Suprapubic skin (tissue), 4 donors: ENCODE data around the gene MED20. TPM values are rescaled to one million over a fixed set of nuclear protein-coding genes. Genes with fewer than 3 reads are reported as not detected.
A peak's percentile ranks its signal among the peaks of the same experiment; 100 is the strongest.
"Not testable (repeated sequence)": the region's sequence is repeated elsewhere in the genome, so short reads cannot be mapped to it uniquely, and the experiment has no call there.

Source experiments
- DNase-seq, 2 donors: peaks; one replicate each; pipeline ENCODE4 v3.0.0-alpha.2; 2019; ENCODE audit warnings: low spot score in 2 of 2
- H3K27ac ChIP-seq: fragments of 200-600 bp; sonication (generic); one replicate; pipeline ENCODE4 v1.5.1; 2019
- H3K27me3 ChIP-seq: fragments of 200-600 bp; sonication (generic); one replicate; pipeline ENCODE4 v1.5.1; 2019
- H3K36me3 ChIP-seq: fragments of 200-600 bp; sonication (generic); one replicate; pipeline ENCODE4 v1.5.1; 2019
- H3K4me1 ChIP-seq: fragments of 200-600 bp; sonication (generic); one replicate; pipeline ENCODE4 v1.5.1; 2019
- H3K4me3 ChIP-seq: fragments of 200-600 bp; sonication (generic); one replicate; pipeline ENCODE4 v1.5.1; 2019; ENCODE audit warnings: mild to moderate bottlenecking
- H3K9me3 ChIP-seq: fragments of 200-600 bp; sonication (generic); one replicate; pipeline ENCODE4 v1.5.1; 2019
- CTCF ChIP-seq, 2 donors: fragments of 200-600 bp in 1 of 2; fragments of 450-650 bp in 1 of 2; sonication (generic) in 1 of 2; IDR thresholded peaks; one replicate each; pipeline ENCODE4 v1.5.1; 2016 to 2019; ENCODE audit warnings: antibody characterized with exemption in 2 of 2, mild to moderate bottlenecking in 1 of 2, moderate library complexity in 1 of 2
- EP300 ChIP-seq: sonication (generic); formaldehyde crosslinking; IDR thresholded peaks from one replicate; pipeline ENCODE4 v1.6.1; 2017; ENCODE audit warnings: antibody characterized with exemption
- POLR2A ChIP-seq, 2 donors: fragments of 450-650 bp; IDR thresholded peaks; one replicate each; pipeline ENCODE4 v1.6.1; 2017; ENCODE audit warnings: antibody characterized with exemption in 2 of 2, mild to moderate bottlenecking in 2 of 2, moderate library complexity in 2 of 2
- POLR2AphosphoS5 ChIP-seq, 3 donors: sonication (generic); formaldehyde crosslinking; IDR thresholded peaks; one replicate each; pipeline ENCODE4 v1.6.1; 2017; ENCODE audit warnings: antibody characterized with exemption in 3 of 3
- WGBS: methylation state at CpG from one replicate; pipeline ENCODE4 v1.1.5; 2018; 5-methylcytosine and 5-hydroxymethylcytosine counted together
- total RNA-seq, 4 donors: library from RNA; depleted of rRNA; stranded (reverse); fragments of >200 nt; gene quantifications; one replicate each; pipeline ENCODE4 v1.1.0, GENCODE V29; 2016

MED20 gene
- total RNA-seq, 4 donors from 2014 or later, result 15.2 to 18.7 (median 17.3) TPM

- no peaks in the 10 kb centered on the region for H3K27me3 ChIP-seq
- peaks cover 35% of the 10 kb centered on the region for H3K4me1 ChIP-seq
- no peak for DNase-seq
- no peak overlapping the region for H3K4me3 ChIP-seq
- TF ChIP-seq POLR2A (IDR thresholded peaks at IDR 0.05) (no peak), EP300 (no peak), CTCF (IDR thresholded peaks at IDR 0.05) (no peak), POLR2AphosphoS5 (IDR thresholded peaks at IDR 0.05) (no peak)
- no peaks in the 10 kb centered on the region for H3K36me3 ChIP-seq
- H3K27ac ChIP-seq, result no peak overlapping the region
- no peaks in the 10 kb centered on the region for H3K9me3 ChIP-seq
Observed at GRCh38 chr6:41943456-41943855, 22.5 kb upstream of the MED20 start.

GRCh38 chr6:41942882-41943281 lies 21.9 kb upstream of the MED20 start:
- not testable (repeated sequence) for DNase-seq, H3K4me3 ChIP-seq, H3K9me3 ChIP-seq, H3K27ac ChIP-seq, H3K27me3 ChIP-seq, H3K36me3 ChIP-seq
- peaks cover 40% of the 10 kb centered on the region for H3K4me1 ChIP-seq
- WGBS, result 92% methylated on average over 14 of the region's 14 CpGs

GRCh38 chr6:41942067-41942851 lies 21.3 kb upstream of the MED20 start:
- Histone ChIP-seq H3K4me1 (peaks cover 45% of the 10 kb centered on the region), H3K36me3 (no peaks in the 10 kb centered on the region), H3K9me3 (no peaks in the 10 kb centered on the region), H3K27me3 (no peaks in the 10 kb centered on the region), H3K4me3 (peak overlapping the region; percentile 79), H3K27ac (peak overlapping the region; percentile 62)
- 41% methylated on average over 20 of the region's 20 CpGs for WGBS
- no peak for DNase-seq
- TF ChIP-seq POLR2A (IDR thresholded peaks at IDR 0.05) (no peak), EP300 (no peak), CTCF (IDR thresholded peaks at IDR 0.05) (no peak), POLR2AphosphoS5 (IDR thresholded peaks at IDR 0.05) (no peak)

- peak within 1 kb of the TSS; percentile 79 for H3K4me3 ChIP-seq
- under 1% methylated on average over 32 of the region's 87 CpGs for WGBS
- H3K27ac ChIP-seq, result peak within 1 kb of the TSS; percentile 62
- no peaks in the 10 kb centered on the region for H3K27me3 ChIP-seq
- H3K4me1 ChIP-seq, result peaks cover 53% of the 10 kb centered on the region
- peak; percentile 91 to 92 for DNase-seq
- H3K36me3 ChIP-seq, result no peaks in the 10 kb centered on the region
- no peak for TF ChIP-seq POLR2AphosphoS5 (IDR thresholded peaks at IDR 0.05)
- TF ChIP-seq EP300, result no peak
- TF ChIP-seq CTCF (IDR thresholded peaks at IDR 0.05), result no peak
- no peak for TF ChIP-seq POLR2A (IDR thresholded peaks at IDR 0.05)
- H3K9me3 ChIP-seq, result no peaks in the 10 kb centered on the region
Observed at GRCh38 chr6:41941280-41942066, 20.5 kb upstream of the MED20 start, which contains the start of gene CCND3. CCND3 (minus strand) TSS chr6:41941808; CDS start chr6:41941649, 159 bp downstream.

GRCh38 chr6:41940759-41941279 lies 19.9 kb upstream of the MED20 start:
- peaks cover 59% of the 10 kb centered on the region for H3K4me1 ChIP-seq
- 0% methylated on average over 4 of the region's 38 CpGs for WGBS
- peak in 1 of 2 donors; percentile 75 for DNase-seq
- H3K27ac ChIP-seq, result peak overlapping the region; percentile 62
- H3K4me3 ChIP-seq, result peak overlapping the region; percentile 79
- peaks cover 2% of the 10 kb centered on the region for H3K36me3 ChIP-seq
- TF ChIP-seq CTCF (IDR thresholded peaks at IDR 0.05) (no peak), POLR2AphosphoS5 (IDR thresholded peaks at IDR 0.05) (no peak), EP300 (no peak), POLR2A (IDR thresholded peaks at IDR 0.05) (no peak)
- H3K27me3 ChIP-seq, result no peaks in the 10 kb centered on the region
- H3K9me3 ChIP-seq, result no peaks in the 10 kb centered on the region
